ENCODE results near the gene PEDS1. TPM values are rescaled to one million over a fixed set of nuclear protein-coding genes. Genes with fewer than 3 reads are reported as not detected.

PEDS1 gene
- total and polyA plus RNA-seq, 2 of the 13 experiments (the other 11 are each of a cell fraction or from before 2014, with no cell fraction given) = 30.5 to 93.9 TPM

DNA sequence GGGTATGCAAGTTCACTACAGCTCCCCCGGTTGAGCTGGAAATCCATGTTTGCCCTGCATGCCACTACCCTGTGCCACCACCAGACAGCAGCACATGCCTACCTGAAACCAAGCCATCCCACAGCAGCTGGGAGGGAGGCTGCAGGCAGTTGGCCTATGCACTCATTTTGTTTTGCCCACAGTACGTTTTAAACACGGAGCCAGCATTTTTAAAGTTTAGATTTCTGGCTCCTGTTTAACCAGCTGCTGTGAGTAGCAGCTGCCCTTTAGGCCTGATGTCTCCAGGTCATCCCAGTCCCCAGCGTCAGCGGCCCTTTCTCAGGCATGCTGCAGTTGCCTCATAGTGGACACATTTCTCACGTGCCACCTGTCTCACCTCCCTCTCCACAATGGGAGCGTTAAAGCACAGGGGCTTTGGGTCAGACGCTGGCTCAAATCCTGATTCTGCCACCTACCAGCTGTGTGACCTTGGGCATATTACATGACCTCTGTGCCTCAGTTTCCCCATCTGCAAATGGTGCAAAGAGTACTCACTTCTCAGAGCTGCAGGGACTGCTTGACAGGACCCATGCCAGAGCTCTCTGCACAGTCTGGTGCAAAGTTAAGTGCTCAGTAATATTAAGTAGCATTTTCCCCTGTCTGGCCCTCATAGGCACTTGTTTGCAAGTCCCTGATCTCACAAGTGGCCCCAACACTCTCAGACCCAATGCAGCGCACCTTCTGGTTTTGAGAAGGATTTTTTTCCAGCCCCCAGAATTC, 32.4 kb downstream of the PEDS1 start (continued):
- TF ChIP-seq SP1 (IDR thresholded peaks at IDR 0.05) = no peak
- peak; percentile 50 for TF ChIP-seq SP1 (CRISPR knock-in tag; IDR thresholded peaks at IDR 0.05)
- TF ChIP-seq SIN3B (IDR thresholded peaks at IDR 0.05; ENCODE audit: low read length) = peak; percentile 71
- peak; percentile 54; the same call in 1 of the 2 replicates for TF ChIP-seq ZNF468 (CRISPR knock-in tag; IDR thresholded peaks at IDR 0.05)
- peak; percentile 54; the same call in 1 of the 2 replicates for TF ChIP-seq ZNF563 (CRISPR knock-in tag; IDR thresholded peaks at IDR 0.05)
- TF ChIP-seq KLF13 (CRISPR knock-in tag; IDR thresholded peaks at IDR 0.05) = peak; percentile 83
- TF ChIP-seq SP5 (CRISPR knock-in tag; IDR thresholded peaks at IDR 0.05; ENCODE audit: borderline replicate concordance, low read depth) = peak; percentile 67; the same call in 1 of the 2 replicates
- TF ChIP-seq ZBTB42 (CRISPR knock-in tag; IDR thresholded peaks at IDR 0.05) = no peak
- peak; percentile 49 for TF ChIP-seq PHF8 (CRISPR knock-in tag; IDR thresholded peaks at IDR 0.05)
- TF ChIP-seq RBM22 (optimal IDR thresholded peaks at IDR 0.05; ENCODE audit: low read length) = peak; percentile 61
- no peak; the same call in 1 of the 2 replicates for TF ChIP-seq ZNF724P (CRISPR knock-in tag; IDR thresholded peaks at IDR 0.05; ENCODE audit: borderline replicate concordance)
- TF ChIP-seq, protein P1, sequence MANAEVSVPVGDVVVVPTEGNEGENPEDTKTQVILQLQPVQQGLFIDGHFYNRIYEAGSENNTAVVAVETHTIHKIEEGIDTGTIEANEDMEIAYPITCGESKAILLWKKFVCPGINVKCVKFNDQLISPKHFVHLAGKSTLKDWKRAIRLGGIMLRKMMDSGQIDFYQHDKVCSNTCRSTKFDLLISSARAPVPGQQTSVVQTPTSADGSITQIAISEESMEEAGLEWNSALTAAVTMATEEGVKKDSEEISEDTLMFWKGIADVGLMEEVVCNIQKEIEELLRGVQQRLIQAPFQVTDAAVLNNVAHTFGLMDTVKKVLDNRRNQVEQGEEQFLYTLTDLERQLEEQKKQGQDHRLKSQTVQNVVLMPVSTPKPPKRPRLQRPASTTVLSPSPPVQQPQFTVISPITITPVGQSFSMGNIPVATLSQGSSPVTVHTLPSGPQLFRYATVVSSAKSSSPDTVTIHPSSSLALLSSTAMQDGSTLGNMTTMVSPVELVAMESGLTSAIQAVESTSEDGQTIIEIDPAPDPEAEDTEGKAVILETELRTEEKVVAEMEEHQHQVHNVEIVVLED (CRISPR knock-in tag; IDR thresholded peaks at IDR 0.05; ENCODE audit: borderline replicate concordance) = peak; percentile 59; the same call in 1 of the 2 replicates
- TF ChIP-seq MIXL1 (CRISPR knock-in tag; IDR thresholded peaks at IDR 0.05) = peak; percentile 73
- TF ChIP-seq ZNF572 (CRISPR knock-in tag; IDR thresholded peaks at IDR 0.05) = peak; percentile 86; the same call in 1 of the 2 replicates
- TF ChIP-seq ZNF501 (CRISPR knock-in tag; IDR thresholded peaks at IDR 0.05) = peak; percentile 93
- 0 out of 2 replicates have a peak, but pooled peaks have one; percentile 33 for TF ChIP-seq ZC3H13 (CRISPR knock-in tag; IDR thresholded peaks at IDR 0.05)
- 0 out of 2 replicates have a peak, but pooled peaks have one; percentile 49 for TF ChIP-seq HES4 (CRISPR knock-in tag; IDR thresholded peaks at IDR 0.05; ENCODE audit: borderline replicate concordance)
- TF ChIP-seq NR1H2 (CRISPR knock-in tag; IDR thresholded peaks at IDR 0.05; ENCODE audit: borderline replicate concordance, low read depth) = no peak
- TF ChIP-seq, protein P2, sequence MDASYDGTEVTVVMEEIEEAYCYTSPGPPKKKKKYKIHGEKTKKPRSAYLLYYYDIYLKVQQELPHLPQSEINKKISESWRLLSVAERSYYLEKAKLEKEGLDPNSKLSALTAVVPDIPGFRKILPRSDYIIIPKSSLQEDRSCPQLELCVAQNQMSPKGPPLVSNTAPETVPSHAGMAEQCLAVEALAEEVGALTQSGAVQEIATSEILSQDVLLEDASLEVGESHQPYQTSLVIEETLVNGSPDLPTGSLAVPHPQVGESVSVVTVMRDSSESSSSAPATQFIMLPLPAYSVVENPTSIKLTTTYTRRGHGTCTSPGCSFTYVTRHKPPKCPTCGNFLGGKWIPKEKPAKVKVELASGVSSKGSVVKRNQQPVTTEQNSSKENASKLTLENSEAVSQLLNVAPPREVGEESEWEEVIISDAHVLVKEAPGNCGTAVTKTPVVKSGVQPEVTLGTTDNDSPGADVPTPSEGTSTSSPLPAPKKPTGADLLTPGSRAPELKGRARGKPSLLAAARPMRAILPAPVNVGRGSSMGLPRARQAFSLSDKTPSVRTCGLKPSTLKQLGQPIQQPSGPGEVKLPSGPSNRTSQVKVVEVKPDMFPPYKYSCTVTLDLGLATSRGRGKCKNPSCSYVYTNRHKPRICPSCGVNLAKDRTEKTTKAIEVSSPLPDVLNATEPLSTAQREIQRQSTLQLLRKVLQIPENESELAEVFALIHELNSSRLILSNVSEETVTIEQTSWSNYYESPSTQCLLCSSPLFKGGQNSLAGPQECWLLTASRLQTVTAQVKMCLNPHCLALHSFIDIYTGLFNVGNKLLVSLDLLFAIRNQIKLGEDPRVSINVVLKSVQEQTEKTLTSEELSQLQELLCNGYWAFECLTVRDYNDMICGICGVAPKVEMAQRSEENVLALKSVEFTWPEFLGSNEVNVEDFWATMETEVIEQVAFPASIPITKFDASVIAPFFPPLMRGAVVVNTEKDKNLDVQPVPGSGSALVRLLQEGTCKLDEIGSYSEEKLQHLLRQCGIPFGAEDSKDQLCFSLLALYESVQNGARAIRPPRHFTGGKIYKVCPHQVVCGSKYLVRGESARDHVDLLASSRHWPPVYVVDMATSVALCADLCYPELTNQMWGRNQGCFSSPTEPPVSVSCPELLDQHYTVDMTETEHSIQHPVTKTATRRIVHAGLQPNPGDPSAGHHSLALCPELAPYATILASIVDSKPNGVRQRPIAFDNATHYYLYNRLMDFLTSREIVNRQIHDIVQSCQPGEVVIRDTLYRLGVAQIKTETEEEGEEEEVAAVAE (CRISPR knock-in tag; IDR thresholded peaks at IDR 0.05; ENCODE audit: borderline replicate concordance) = no peak; the same call in 1 of the 2 replicates
- TF ChIP-seq GATA4 (IDR thresholded peaks at IDR 0.05; ENCODE audit: borderline replicate concordance, low read depth) = no peak
- TF ChIP-seq GATAD1 (CRISPR knock-in tag; IDR thresholded peaks at IDR 0.05) = peak; percentile 43; the same call in 1 of the 2 replicates
- TF ChIP-seq AHR (CRISPR knock-in tag; IDR thresholded peaks at IDR 0.05) = 0 out of 2 replicates have a peak, but pooled peaks have one; percentile 56
- 0 out of 2 replicates have a peak, but pooled peaks have one; percentile 65 for TF ChIP-seq ELF3 (CRISPR knock-in tag; IDR thresholded peaks at IDR 0.05)
- peak; percentile 22; the same call in 1 of the 2 replicates for TF ChIP-seq ZNF274 (CRISPR knock-in tag; IDR thresholded peaks at IDR 0.05)
- TF ChIP-seq, protein P3, sequence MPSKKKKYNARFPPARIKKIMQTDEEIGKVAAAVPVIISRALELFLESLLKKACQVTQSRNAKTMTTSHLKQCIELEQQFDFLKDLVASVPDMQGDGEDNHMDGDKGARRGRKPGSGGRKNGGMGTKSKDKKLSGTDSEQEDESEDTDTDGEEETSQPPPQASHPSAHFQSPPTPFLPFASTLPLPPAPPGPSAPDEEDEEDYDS (CRISPR knock-in tag; IDR thresholded peaks at IDR 0.05) = peak; percentile 47; the same call in 1 of the 2 replicates

All from HepG2 (cell line).